SK-N-MC (cell line): Measurements from ENCODE around the gene DBI.

Experiments used
- EZH2 ChIP-seq: fragments of 200-600 bp; sonication (generic); IDR thresholded peaks from one replicate; pipeline ENCODE4 v1.6.1; 2017; ENCODE audit warnings: antibody characterized with exemption
- FOXP2 ChIP-seq: optimal IDR thresholded peaks from 2 replicates; pipeline ENCODE3; 2011; ENCODE audit warnings: mild to moderate bottlenecking, moderate library complexity; ENCODE audit not compliant: insufficient read depth; ENCODE audit errors: extremely low read length, control extremely low read depth
- POLR2AphosphoS5 ChIP-seq: IDR thresholded peaks from 2 replicates; pipeline ENCODE4 v1.6.1; 2012; ENCODE audit warnings: mild to moderate bottlenecking, low read depth, low read length, borderline replicate concordance

DNA sequence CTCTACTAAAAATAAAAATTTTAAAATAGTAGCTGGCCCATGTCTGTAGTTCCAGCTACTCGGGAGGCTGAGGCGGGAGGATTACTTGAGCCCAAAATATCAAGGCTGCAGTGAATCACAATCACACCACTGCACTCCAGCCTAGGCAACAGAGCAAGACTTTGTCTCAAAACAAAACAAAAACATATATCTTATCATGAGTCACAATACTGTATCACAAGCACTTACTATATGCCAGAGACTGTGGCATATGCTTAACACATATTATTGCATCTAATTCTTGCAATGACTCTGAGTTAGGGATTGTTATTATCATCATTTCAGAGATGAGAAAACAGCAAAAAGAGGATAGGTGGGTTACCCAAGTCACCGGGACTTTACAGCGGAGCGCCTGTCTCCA, 35.3 kb downstream of the DBI start:
- no peak for TF ChIP-seq EZH2
- no peak for TF ChIP-seq POLR2AphosphoS5
- TF ChIP-seq FOXP2: no peak
